Mucosa of descending colon (tissue), 3 donors: ENCODE results near the gene ANO1. TPM values are rescaled to one million over a fixed set of nuclear protein-coding genes. Genes with fewer than 3 reads are reported as not detected.

Source experiments
- ATAC-seq: fragments of 200-7000 bp; cut with Tn5 transposase; one replicate; pipeline ENCODE4 v1.9.1; 2020; ENCODE audit warnings: mild to moderate bottlenecking, moderate library complexity
- DNase-seq, 3 donors: peaks; one replicate each; pipeline ENCODE4 v3.0.0-alpha.2; 2020
- H3K36me3 ChIP-seq: fragments of 200-600 bp; one replicate; pipeline ENCODE4 v1.8.0; 2021; ENCODE audit warnings: low read depth, mild to moderate bottlenecking
- H3K4me1 ChIP-seq: fragments of 200-600 bp; one replicate; pipeline ENCODE4 v1.8.0; 2021; ENCODE audit warnings: low read depth, mild to moderate bottlenecking
- H3K4me3 ChIP-seq: fragments of 200-600 bp; one replicate; pipeline ENCODE4 v1.8.0; 2021; ENCODE audit warnings: mild to moderate bottlenecking
- H3K9me3 ChIP-seq: fragments of 200-600 bp; one replicate; pipeline ENCODE4 v1.8.0; 2021; ENCODE audit warnings: mild to moderate bottlenecking
- CTCF ChIP-seq: fragments of 200-600 bp; IDR thresholded peaks from one replicate; pipeline ENCODE4 v1.8.0; 2022; ENCODE audit warnings: antibody characterized with exemption, mild to moderate bottlenecking
- intact Hi-C, 2 donors: fragments of 100-400 bp; cut with DNase I in 1 of 2; cut with micrococcal nuclease in 1 of 2; formaldehyde crosslinking; loops; one replicate each; pipeline versions ENCODE4 v1.11.0 to v1.11.1; 2022; cut with DNase I, micrococcal nuclease
- total RNA-seq, 3 donors: library from RNA; stranded (reverse); fragmentation: NEBNext Ultra II Directional in 2 of 3; extraction: Animal tissue kit (Norgen Biotek cat#: 25700) in 2 of 3; gene quantifications; one replicate each; pipeline versions ENCODE4 v1.2.1 to v1.2.4, GENCODE V29; 2021 to 2023
- donor health status: DM: no; HTN: no; CAD: no; lungs with moderate emphysema.
- donor health status: DM: no; HTN: no; CAD: no.
- donor health status: DM: no; HTN: yes; CAD: no.

The ANO1 gene
- total RNA-seq, 3 donors from 2014 or later = 10.7 to 26.6 (median 11.8) TPM

DNA sequence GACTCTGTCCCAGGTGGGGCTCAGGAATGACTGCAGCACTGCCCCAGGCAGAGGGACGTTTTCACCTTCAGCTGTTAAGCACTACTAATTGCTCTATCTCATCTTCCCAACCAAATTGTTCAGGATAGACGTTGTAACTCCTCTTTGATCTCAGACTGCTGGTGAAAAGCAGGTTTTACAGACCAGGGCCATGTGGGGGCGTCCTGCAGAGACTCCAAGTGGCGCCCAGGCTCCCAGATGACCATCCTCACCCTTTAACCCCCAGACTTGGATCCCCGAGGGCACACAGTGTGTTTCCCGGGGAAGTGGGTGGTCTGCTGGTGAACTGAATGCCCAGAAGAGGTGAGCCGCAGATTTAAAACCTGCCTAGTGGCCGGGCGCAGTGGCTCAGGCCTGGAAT lies 148.8 kb downstream of the ANO1 start:
- ATAC-seq (peak; percentile 7), DNase-seq (no peak)
- no peaks in the 10 kb centered on the region for H3K36me3 ChIP-seq
- no peak overlapping the region for H3K4me3 ChIP-seq
- H3K4me1 ChIP-seq = peaks cover 24% of the 10 kb centered on the region
- intact Hi-C loops = no loop called here
- no peaks in the 10 kb centered on the region for H3K9me3 ChIP-seq
- TF ChIP-seq CTCF = no peak

- TF ChIP-seq CTCF = no peak
- Histone ChIP-seq H3K4me3 (no peak overlapping the region), H3K4me1 (peaks cover 24% of the 10 kb centered on the region), H3K9me3 (no peaks in the 10 kb centered on the region), H3K36me3 (no peaks in the 10 kb centered on the region)
- DNase-seq (no peak), ATAC-seq (no peak)
- intact Hi-C loops = no loop called here
These were observed 151.6 kb downstream of the ANO1 start for GRCh38 chr11:70229737-70230136.

GRCh38 chr11:70230151-70230839 lies 152.2 kb downstream of the ANO1 start:
- TF ChIP-seq CTCF = no peak
- DNase-seq (no peak), ATAC-seq (no peak)
- H3K9me3 ChIP-seq = no peaks in the 10 kb centered on the region
- H3K4me1 ChIP-seq = peaks cover 23% of the 10 kb centered on the region
- intact Hi-C loops = no loop called here
- H3K36me3 ChIP-seq = no peaks in the 10 kb centered on the region
- no peak overlapping the region for H3K4me3 ChIP-seq

- DNase-seq = no peak
- H3K36me3 ChIP-seq = no peaks in the 10 kb centered on the region
- H3K4me3 ChIP-seq = no peak overlapping the region
- TF ChIP-seq CTCF = no peak
- H3K4me1 ChIP-seq = peaks cover 19% of the 10 kb centered on the region
- intact Hi-C loops = no loop called here
- H3K9me3 ChIP-seq = no peaks in the 10 kb centered on the region
- no peak for ATAC-seq
These were observed 153.0 kb downstream of the ANO1 start for GRCh38 chr11:70230840-70231710.

GRCh38 chr11:70233034-70233433 lies 154.9 kb downstream of the ANO1 start:
- peaks cover 2% of the 10 kb centered on the region for H3K4me1 ChIP-seq
- DNase-seq = no peak
- H3K9me3 ChIP-seq = no peaks in the 10 kb centered on the region
- ATAC-seq = no peak
- no peak overlapping the region for H3K4me3 ChIP-seq
- intact Hi-C loops = no loop called here
- TF ChIP-seq CTCF = no peak
- H3K36me3 ChIP-seq = no peaks in the 10 kb centered on the region
